ENCODE measurements around the gene ELMOD1.
"Not testable (repeated sequence)": the region's sequence is repeated elsewhere in the genome, so short reads cannot be mapped to it uniquely, and the experiment has no call there.

The ELMOD1 gene

GRCh38 chr11:107590460-107591377 is at the start of gene ELMOD1:
Gene ELMOD1 (plus strand): TSS chr11:107591147. CDS start chr11:107618190, 27,043 bp downstream.
- no peak for DNase-seq

- no peak for DNase-seq
Observed at GRCh38 chr11:107545101-107545514, 45.8 kb upstream of the ELMOD1 start.

- DNase-seq, result no peak
Observed at GRCh38 chr11:107547961-107548360, 43.0 kb upstream of the ELMOD1 start.

GRCh38 chr11:107549253-107549953 is 41.5 kb upstream of the ELMOD1 start:
- DNase-seq, result peak; percentile 58

- no peak for DNase-seq
Observed at GRCh38 chr11:107549954-107550285, 41.0 kb upstream of the ELMOD1 start.

GRCh38 chr11:107550304-107550703 is 40.6 kb upstream of the ELMOD1 start:
- no peak for DNase-seq

DNA sequence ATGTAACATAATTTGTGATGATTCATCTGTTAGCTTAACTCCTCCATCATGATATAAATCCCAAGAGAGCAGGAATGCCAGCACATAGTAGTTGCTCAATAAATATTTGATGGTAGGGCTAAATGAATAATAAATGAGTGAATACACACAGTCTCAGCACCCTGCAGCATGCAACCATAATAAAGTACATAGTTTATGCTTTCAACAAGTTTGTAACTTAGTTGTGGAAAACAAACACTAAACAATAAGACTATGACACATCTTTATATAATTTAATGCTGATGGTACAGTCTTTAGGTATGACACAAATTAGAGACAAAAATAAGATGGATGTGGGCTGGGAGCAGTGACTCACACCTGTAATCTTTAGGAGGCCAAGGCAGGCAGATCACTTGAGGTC is 29.3 kb upstream of the ELMOD1 start:
- no peak for DNase-seq

DNA sequence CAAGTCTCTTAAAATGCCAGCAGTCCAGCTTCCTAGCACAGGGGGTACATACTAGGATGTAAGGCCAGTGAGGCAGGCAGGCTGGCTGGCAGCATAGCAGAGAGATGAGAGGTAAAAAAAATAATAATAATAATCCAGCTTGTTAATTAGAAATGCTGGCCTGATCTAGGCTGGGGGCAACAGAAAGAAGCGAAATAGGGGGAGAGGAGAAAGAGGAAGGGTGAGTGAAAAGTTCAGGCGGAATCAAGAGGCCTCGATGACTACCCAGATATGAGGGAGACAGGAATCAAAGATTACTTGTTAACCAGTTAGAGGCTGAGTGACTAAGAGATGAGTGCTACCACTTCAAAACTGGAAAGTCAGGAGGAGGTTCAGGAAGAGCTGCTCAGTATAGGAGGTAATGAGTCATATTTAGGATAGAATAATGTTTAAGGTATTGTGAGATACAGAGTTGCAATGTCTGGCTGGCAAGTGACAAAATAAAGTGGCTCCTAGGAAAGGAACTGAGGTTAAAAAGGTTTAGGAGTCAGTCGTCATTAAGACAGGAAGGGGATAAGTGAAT is 28.2 kb upstream of the ELMOD1 start:
- DNase-seq, result no peak

GRCh38 chr11:107563702-107564101 is 27.2 kb upstream of the ELMOD1 start:
- peak; percentile 69 for DNase-seq

DNA sequence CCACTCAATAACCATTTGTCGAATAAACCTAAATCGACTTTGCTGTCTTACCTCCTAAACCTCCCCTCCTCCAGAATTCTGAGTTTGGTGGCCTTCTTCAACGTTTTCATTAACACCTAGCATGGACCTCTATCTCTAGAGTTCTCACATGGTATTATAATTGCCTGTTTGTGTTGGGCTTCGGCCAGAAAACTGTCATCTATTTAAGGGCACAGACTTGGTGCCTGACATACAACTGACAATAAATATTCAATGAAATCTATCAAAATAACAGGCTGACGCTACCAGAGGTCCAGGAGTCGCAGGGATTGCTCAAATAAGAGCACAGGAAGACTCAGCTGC is 26.1 kb upstream of the ELMOD1 start:
- DNase-seq, result no peak

GRCh38 chr11:107565219-107565937 is 25.6 kb upstream of the ELMOD1 start, which contains the start of gene ALKBH8:
Gene ALKBH8 (minus strand): TSS chr11:107565735. CDS start chr11:107560893, 4,842 bp downstream.
- DNase-seq, result peak; percentile 83

- peak; percentile 62 for DNase-seq
Observed at GRCh38 chr11:107565955-107566501, 24.9 kb upstream of the ELMOD1 start.

GRCh38 chr11:107566569-107566968 is 24.4 kb upstream of the ELMOD1 start:
- DNase-seq, result no peak

DNA sequence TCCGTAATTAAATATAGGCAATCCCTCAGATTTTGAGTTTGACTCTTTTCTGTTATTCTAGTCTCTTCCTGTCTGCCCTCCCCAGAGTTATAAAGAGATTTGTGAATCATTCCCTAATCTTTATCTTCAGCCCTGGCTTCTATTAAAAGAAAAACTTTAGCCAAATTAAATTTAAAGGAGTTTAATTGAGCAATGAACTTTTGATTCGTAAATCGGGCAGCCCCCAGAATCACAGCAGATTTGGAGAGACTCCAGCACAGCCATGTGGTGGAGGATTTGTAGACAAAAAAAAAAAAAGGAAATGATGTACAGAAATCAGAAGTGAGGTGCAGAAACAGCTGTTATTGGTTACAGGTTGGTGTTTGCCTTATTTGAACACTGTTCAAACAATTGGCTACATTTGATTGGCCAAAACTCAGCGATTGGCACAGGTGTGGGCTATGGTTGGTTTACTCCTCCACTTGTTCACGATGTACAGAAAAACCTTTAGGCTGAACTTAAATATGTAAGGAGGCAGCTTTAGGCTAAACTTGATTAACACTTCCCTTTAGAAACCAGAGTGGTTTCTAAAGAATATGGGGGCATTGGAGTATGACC is 23.1 kb upstream of the ELMOD1 start:
- DNase-seq, result no peak

DNA sequence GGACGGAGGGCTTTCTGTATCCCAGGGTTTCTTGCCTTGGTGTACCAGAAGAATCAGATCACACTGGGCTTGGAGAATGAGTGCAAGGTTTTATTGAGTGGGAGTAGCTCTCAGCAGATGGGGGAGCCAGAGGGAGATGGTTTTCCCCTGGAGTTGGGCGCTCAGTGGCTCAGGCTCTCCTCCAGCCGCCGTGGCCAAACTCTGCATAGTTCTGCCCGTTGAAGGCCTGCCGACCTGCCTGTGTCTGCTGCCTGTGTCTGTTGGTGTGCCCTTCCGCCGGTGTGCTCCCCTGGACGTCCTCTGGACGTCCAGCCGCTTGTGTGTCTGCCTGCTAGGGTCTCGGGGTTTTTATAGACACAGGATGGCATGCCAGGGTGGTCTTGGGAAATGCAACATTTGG is 20.9 kb upstream of the ELMOD1 start:
- no peak for DNase-seq

GRCh38 chr11:107573438-107573837 is 17.5 kb upstream of the ELMOD1 start:
- no peak for DNase-seq

DNA sequence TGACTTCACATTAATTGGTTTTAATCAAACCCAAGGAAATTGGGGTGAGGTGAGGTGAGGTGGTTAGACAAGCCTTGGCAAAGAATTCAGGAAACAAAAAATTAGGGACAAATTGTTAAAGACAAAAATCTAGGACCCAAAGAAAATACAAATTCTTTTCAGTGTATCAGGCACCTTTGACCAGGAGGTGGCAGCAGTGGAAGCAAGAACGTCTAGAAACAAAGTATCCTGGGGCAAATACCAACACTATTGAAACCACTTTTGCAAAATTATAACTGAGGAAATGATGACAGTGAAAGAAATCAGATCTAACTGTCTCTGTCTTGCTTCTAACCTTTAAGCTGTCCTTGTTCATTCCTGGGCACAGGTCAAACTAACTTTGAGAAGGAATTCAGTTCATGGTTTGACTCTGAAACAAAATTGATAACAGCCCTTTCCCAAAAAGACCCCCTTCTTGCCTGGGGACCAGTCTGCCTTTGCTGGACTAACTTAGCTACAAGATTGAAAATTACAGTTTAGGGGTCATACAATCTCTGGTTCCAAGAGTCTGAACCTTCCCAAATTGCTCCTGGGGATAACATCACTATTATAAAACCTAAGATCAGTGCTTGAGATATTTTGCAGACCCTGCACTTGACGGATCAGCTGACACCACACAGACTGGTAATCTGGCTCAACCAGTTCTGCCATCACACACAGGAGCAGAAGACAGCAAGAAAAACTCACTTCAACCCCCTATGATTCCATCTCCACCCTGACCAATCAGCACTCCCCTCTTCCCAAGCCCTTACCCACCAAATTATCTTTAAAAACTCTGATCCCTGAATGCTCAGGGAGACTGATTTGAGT is 14.2 kb upstream of the ELMOD1 start:
- peak; percentile 62 for DNase-seq

DNA sequence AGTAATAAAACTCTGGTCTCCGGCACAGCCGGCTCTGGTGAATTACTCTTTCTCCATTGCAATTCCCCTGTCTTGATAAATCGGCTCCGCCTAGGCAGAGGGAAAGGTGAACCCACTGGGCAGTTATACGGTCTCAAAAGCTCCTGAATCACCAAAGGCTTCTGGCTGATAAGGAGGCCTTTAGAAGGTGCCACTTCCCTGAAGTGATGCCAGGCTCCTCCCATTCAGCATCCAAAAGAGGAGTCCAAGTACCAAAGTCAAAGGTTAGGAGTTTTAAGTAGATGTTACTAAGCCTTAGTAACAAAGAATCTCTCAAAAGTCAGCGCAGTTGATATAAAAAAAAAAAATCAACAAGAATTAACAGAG is 13.6 kb upstream of the ELMOD1 start:
- no peak for DNase-seq

- DNase-seq, result not testable (repeated sequence)
Observed at GRCh38 chr11:107579169-107579568, 11.8 kb upstream of the ELMOD1 start.

DNA sequence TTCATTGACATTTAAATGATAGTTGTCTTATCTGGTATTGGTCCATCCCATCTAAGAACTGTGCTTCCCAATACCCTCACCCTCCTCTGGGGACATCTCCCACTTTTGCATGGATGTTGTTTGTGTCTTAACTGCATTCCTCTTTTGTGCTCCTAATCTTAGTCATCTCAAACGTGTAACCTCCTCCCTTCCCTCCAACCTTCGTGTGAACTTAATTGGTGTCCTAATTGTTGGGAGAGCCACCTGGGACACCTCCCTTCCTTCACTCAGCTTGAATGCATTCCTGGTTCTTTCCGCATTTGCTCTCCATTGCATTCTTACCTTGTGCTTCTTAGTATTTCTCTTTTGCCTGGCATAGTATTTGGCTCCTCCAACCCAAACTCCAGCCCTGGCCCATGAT is 9.8 kb upstream of the ELMOD1 start:
- DNase-seq, result no peak

DNA sequence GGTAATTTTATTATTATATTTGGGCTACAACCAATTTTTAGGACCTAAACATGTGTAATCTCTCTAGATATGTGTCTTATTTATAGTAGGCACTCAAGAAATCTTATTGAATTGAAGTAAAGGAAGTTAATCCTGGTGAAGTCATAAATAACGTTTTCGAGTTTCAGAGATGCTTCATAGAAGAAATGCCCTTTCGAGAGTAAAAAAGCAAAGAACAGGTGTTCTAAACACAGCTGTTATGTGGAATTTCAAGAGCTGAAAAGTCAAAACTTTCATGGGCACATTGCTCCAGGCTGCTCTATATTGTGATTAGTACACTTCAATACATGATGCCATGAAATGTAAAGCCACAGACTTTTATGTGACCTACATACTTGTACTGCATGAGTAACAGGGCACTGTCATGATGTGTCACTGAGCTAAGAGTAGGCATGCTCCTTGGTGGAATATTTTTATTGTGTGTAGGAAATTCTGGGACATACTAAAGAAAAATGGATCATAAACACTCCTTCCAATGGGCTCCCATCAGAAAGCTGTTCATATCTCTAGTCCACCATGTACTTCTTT is 7.2 kb upstream of the ELMOD1 start:
- no peak for DNase-seq

Measured in hematopoietic multipotent progenitor cell treated with erythropoietin and hydrocortisone succinate and interleukin-3 and kit ligand, for 8 days (in vitro differentiated cells).